ENCODE measurements around the gene ARID5B.

The ARID5B gene

DNA sequence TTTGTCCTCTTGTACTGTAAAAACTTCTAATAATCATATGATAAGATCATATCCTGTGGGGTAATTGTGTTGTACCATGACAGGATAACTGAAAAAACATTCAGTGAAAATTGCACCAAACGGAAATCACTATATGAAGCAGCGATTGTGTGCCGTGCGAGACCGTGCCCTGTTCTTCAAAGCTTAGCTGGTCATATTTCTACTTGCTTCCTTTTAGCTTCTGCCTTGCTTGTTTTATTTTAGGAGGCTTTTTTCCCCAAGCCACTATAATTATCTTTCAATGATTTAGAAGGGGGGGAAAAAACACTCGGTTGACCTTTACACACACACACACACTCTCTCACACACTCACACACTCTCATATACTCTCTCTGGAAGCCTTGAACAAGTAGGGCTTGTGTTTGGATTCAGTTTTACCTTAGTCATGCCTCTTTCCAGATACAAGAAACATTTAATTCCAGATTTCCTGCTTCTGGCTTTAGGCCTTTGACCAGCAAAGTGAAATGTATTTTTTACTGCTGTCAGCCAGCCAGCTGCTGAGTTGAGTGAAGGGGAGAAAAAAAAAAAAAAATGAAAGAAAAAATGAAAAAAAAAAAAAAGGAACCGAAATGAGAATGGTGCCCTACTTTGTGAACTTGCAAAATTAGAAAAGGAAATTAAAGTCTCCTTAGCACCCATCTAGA, 181.4 kb downstream of the ARID5B start:
- peak overlapping the region; percentile 96 for H3K27ac ChIP-seq
- ChIA-PET POLR2A (ENCODE audit: low non-redundant PET) (interaction anchor here (0.6 kb wide), 1 partner anchor 1615 kb away, joined by 4 read pairs; no protein-coding TSS in a partner anchor), CTCF (interaction anchor here (0.6 kb wide), 1 partner anchor 26 kb away, joined by 3 read pairs; no protein-coding TSS in a partner anchor)
- no peak for DNase-seq (ENCODE audit: low spot score)
- TF ChIP-seq, protein P1, sequence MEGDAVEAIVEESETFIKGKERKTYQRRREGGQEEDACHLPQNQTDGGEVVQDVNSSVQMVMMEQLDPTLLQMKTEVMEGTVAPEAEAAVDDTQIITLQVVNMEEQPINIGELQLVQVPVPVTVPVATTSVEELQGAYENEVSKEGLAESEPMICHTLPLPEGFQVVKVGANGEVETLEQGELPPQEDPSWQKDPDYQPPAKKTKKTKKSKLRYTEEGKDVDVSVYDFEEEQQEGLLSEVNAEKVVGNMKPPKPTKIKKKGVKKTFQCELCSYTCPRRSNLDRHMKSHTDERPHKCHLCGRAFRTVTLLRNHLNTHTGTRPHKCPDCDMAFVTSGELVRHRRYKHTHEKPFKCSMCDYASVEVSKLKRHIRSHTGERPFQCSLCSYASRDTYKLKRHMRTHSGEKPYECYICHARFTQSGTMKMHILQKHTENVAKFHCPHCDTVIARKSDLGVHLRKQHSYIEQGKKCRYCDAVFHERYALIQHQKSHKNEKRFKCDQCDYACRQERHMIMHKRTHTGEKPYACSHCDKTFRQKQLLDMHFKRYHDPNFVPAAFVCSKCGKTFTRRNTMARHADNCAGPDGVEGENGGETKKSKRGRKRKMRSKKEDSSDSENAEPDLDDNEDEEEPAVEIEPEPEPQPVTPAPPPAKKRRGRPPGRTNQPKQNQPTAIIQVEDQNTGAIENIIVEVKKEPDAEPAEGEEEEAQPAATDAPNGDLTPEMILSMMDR (conservative IDR thresholded peaks at IDR 0.05; ENCODE audit: low read depth), result no peak

DNA sequence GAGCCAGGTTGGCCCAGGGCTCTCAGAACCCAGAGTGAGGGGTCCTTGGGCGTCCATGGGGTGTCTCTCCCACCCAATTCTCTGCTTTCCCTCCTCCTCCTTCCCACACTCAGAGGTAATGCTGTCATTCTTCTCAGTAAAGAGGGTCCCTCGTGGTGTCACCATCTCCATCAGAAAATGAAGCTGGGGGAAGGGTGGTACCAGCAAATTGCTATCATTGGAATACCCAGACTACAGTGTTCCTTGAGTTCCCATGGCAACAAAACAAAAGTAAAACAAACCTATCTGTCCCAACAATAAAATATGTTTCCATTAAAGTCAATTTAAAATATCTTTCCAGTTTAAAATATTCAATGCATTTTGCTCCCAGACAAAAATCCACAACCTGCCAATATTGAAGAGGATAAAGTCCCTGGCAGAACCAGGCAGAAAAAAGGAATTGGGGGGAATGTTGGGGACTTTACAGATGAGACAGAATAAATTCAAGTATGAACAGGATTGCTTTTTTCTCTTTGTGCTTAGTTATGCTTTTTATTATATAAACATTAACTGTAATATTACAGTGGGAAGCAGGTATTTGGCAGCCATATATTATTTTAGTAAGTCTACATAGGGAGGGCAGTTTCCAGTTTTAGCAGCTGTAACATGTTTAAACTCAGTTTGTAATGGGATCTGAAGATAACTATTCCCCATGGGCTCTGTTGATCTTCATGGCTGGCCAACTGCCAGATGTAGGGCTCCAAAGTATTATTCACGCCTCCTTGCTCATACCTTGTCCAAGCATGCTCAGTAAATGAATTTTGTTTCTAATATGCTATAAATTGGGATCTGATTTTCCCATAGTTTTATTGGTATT, 182.1 kb downstream of the ARID5B start:
- TF ChIP-seq, protein P1 (conservative IDR thresholded peaks at IDR 0.05; ENCODE audit: low read depth), result no peak
- ChIA-PET CTCF (no interaction called here), POLR2A (ENCODE audit: low non-redundant PET) (interaction anchor here (0.6 kb wide), 1 partner anchor 1616 kb away, joined by 4 read pairs; no protein-coding TSS in a partner anchor)
- peak overlapping the region; percentile 96 for H3K27ac ChIP-seq
- peak; percentile 77 for DNase-seq (ENCODE audit: low spot score)

DNA sequence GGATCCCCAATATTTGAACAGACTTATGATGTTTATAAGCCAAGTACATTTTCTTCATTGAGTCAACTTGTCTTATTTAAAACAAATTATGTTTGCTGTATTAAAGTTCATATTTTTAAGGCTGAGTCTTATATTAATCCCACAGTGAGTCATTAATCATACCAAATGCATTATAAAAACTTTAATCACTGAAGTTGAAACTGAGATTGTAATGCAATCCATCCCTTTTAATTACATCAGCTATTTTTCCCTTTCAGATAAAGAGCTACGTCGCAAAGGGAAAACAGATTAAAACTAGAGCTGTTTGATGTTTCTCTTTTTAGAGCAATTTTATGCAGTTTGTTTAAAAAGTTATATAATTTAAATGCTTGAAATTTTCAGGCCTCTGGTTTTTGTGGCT, 183.0 kb downstream of the ARID5B start:
- no peak for DNase-seq (ENCODE audit: low spot score)
- H3K27ac ChIP-seq, result no peak overlapping the region
- ChIA-PET CTCF (interaction anchor here (0.6 kb wide), 1 partner anchor 34 kb away, joined by 5 read pairs; no protein-coding TSS in a partner anchor), POLR2A (ENCODE audit: low non-redundant PET) (no interaction called here)
- TF ChIP-seq, protein P1 (conservative IDR thresholded peaks at IDR 0.05; ENCODE audit: low read depth), result no peak

DNA sequence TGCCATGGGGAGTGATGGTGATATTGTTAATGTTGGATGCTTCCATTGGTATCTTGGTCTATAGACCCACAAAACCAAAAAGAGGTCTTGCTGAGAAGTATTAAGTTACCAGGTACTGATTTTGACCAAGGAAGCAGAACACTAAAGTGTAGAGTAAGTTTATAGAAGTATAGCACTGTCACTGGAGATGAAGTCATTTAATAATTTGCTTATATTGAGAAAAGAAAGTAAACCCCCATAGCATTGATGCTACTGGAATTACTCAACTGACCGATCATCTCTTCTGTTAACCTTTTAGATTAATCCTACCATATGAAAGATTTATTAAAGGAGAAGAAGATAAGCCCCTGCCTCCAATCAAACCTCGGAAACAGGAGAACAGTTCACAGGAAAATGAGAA, 183.9 kb downstream of the ARID5B start:
- DNase-seq (ENCODE audit: low spot score), result no peak
- CTCF ChIA-PET, result interaction anchor here (0.6 kb wide), 1 partner anchor 33 kb away, joined by 5 read pairs; no protein-coding TSS in a partner anchor
- POLR2A ChIA-PET (ENCODE audit: low non-redundant PET), result no interaction called here
- TF ChIP-seq, protein P1 (conservative IDR thresholded peaks at IDR 0.05; ENCODE audit: low read depth), result no peak
- no peak overlapping the region for H3K27ac ChIP-seq

DNA sequence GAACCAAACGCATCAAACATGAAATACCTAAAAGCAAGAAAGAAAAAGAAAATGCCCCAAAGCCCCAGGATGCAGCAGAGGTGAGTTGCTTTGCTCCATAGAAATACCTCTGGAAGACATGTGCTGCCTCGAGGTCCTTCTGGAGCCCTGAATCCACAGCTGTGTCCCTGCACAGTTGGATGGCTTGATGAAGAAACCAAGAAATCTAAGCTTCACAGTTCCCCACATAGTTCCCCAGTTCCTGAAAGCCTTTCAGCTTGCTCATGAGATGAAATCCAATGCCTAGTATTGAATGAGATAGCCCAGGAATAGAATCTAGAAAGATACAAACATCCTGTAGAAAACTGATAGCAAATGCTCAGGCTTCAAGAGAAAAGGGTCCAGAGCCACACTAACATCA, 184.3 kb downstream of the ARID5B start:
- TF ChIP-seq, protein P1 (conservative IDR thresholded peaks at IDR 0.05; ENCODE audit: low read depth), result no peak
- DNase-seq (ENCODE audit: low spot score), result no peak
- POLR2A ChIA-PET (ENCODE audit: low non-redundant PET), result no interaction called here
- H3K27ac ChIP-seq, result peak overlapping the region; percentile 17; the same call in 1 of the 2 replicates
- CTCF ChIA-PET, result interaction anchor here (0.6 kb wide), 1 partner anchor 1383 kb away, joined by 3 read pairs; no protein-coding TSS in a partner anchor

DNA sequence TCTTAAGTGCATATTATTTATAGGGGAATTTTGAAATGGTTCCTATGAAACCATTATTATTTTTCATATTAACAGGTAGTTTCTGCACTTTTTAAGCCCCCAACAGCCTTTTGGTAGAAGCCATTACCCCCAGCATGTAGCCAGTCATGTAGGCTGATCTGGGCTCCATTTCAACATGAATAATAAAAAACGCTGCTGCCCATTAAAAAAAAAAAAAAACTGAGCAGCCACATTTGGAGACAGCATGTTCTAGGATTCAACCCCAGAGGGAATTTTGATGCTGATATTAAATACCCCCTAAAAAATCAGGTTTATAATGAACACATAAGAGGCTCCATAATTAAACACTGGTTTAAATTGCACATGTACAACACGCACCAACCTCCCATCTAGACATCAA, 185.8 kb downstream of the ARID5B start:
- H3K27ac ChIP-seq, result no peak overlapping the region
- TF ChIP-seq, protein P1 (conservative IDR thresholded peaks at IDR 0.05; ENCODE audit: low read depth), result no peak
- DNase-seq (ENCODE audit: low spot score), result no peak
- ChIA-PET POLR2A (ENCODE audit: low non-redundant PET) (no interaction called here), CTCF (no interaction called here)
